Anterior cingulate cortex (tissue), 58 donors: ENCODE measurements around the gene NFXL1.
"Not testable (repeated sequence)": the region's sequence is repeated elsewhere in the genome, so short reads cannot be mapped to it uniquely, and the experiment has no call there.

Experiments
- DNase-seq, 58 donors: peaks; one replicate each; lab custom pipeline; 2025; lab: John Stamatoyannopoulos, UW

The NFXL1 gene

DNA sequence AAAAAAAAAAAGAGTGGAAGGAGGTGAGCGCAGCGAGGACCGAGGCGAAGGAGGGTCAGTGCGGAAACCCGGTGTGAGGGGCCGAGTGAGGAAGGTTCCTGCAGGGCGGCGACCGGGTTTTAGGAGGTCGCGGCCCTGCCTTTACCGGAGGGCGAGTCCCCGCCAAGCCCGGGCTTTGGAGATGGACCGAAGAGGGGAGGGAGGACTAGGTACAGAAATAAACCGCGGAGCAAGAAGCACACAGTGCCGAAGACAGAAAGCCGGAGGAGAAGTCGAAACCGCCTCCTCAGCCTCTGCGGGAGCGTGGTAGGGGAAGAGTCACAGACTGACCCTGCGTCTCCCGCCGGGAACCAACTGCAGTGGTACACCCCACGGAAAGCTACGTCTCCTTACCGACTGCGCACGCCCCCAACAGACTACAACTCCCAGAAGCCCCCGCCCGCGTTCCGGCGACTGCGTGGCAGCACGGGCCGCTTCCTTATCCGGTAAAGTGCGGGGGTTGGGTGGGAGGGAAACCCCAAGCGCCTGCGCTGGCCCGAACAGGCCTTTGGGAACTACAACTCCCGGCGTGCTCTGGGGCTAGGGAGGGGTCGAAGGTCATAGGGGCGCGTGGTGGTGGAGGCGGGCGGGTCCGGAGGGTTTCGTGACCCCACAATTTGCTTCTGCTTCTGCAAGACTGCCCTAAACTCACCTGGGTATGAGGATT lies at the start of gene NFXL1:
NFXL1 (minus strand) TSS at position 364 of the 706 bp plus-strand sequence. CDS start 380 bp downstream, outside the sequence.
- DNase-seq: peak; percentile 61 to 99 (median 96)

GRCh38 chr4:47954677-47955076 lies 40.3 kb upstream of the NFXL1 start:
- no peak for DNase-seq

DNA sequence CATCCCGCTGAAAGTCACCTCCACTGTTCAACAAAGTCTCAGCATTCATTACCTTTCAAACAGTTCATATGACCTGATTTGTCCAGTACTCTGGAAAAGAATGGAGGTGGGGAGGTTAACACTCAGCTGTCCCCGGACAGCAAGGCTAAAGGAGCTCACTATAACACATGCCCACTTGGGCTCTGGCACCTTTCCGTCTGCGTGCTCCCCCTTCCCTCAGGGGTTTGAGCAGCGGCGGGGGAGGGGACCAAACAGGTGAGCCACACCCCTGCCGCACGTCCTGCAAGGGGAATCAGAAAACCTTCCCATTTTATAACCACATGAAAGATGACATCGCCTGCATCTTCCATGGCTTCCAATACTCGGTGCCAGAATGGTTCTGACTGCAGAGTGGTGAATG lies 39.9 kb upstream of the NFXL1 start:
- DNase-seq: no peak

DNA sequence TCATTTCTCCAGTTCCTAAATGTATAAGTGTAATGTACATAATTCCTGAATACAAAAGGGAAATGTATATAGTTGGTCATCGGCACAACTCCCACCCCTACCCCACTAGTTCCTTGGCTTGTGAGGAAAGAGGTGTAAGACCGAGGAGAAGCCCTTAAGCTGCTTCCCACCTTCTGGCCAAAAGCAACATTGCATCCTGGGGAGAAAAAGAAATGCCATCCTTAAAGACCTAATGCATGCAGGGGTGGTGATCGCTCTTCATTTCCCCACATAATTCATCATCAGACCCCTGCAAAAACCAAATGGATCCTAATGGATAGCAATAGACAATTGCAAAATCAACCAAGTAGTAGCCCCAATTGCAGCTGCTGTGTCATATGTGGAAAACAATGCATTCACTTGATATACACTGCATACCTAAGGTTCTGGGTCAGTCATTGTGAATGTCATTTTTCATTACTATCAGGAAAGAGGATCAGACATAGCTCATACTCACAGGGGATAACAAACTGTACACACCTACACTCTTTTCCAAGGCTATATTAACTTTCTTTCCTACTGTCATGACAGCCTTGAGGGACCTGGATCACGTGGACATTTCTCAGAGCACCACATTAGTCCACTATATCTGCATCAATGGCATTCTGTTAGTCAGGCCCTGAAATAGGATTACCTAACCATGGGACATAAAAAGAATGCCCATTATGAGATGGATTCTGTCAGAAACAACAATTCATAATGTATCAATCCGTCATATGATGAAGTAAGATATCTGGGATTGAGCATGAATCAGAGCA lies 31.7 kb upstream of the NFXL1 start:
- DNase-seq: no peak

GRCh38 chr4:47942081-47942819 lies 27.9 kb upstream of the NFXL1 start:
- no peak for DNase-seq

DNA sequence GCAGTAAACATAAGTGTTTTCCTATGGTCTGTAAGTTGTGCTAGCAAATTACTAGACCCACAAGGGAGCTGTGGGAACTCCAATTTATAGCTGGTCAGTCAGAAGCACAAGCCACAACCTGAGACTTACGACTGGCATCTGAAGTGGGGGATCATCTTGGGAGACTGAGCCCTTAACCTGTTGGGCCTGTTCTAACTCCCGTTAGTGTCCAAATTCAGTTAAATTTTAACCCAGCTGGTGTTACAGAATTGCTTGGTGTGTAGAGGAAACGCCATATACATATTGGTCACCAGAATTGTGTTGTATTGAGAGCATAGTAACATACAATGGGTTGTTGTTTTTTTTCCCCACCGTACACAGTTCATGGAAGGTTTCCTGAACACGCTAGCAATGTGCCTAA lies 25.1 kb upstream of the NFXL1 start:
- DNase-seq: no peak

GRCh38 chr4:47936336-47936735 lies 22.0 kb upstream of the NFXL1 start:
- no peak for DNase-seq

GRCh38 chr4:47933840-47934239 lies 19.5 kb upstream of the NFXL1 start:
- DNase-seq: peak in 2 of 58 donors; percentile 5 to 15

DNA sequence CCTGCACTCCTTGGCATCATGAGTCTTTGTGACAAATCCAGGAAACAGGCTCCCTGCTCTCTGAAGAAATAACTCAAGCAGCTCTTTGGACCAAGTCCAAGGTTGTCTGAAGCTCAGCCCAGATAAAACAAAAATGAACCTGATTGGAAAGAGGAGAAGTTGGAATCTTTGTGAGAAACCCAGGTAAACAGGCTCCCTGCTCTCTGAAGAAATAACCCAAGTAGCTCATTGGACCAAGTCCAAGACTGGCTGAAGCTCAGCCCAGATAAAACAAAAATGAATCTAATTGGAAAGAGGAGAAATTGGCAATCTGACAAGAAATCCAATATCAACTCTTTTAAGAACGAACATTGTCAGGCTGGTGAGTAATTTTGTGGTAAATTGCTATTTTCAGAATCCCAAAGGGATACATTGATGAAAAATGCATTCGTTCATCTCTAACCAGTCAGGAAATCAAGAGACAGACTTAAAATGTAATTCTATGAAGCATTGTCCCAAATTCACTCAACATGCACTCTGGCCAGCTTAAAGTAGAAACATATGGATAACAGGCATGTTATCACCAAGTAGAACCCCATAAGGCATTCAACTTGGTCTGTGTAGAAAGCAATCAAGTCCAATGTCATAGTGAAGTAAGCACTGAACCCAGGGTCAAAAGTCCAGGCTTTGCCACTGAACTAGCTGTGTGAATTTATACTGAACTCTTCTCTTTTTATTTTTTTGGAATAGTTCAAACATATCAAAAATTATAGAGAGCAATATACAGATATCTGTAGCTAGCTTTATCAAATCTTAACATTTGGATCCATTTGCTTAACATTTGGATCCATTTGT lies 16.8 kb upstream of the NFXL1 start:
- no peak for DNase-seq

- no peak for DNase-seq
Measured at GRCh38 chr4:47929682-47930201, 15.4 kb upstream of the NFXL1 start.

DNA sequence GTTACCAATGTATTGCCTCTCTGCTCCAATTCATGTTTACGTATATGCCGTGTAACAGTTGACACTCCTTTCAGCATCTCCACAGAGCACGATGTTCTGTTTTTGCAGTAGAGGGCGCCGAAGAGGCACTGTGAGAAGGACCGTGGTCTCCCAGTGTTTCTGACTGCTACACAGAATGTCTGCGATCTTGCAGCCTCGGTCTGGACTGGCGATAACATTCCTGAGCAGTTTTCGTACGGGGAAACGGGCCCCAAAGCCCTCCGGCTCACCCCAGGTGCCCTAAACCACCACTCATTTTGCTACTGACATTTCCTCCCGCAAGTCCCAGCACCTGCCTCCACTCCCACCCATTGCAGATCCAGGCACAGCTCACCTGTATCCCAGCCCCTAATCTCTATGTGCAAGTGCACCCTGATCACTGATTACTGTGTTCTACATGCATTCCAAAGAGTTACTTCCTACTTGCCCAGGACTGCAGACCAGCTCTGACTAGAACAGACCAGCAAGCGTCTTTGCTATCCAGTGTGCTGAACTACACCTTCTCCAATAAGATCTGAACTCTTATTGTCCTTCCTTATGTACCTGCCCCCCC lies 12.4 kb upstream of the NFXL1 start:
- DNase-seq: peak in 50 of 58 donors; percentile 1 to 67 (median 12)

DNA sequence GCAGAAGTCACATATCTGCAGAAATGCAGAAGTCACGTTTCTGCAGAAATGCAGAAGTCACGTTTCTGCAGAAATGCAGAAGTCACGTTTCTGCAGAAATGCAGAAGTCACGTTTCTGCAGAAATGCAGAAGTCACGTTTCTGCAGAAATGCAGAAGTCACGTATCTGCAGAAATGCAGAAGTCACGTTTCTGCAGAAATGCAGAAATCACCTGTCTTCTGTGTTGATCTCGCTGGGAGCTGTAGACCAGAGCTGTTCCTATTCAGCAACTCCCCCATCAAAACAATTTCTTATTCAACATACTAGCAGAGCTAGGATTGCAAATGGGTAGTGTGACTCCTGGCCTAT lies 8.9 kb upstream of the NFXL1 start:
- DNase-seq: not testable (repeated sequence)

- not testable (repeated sequence) for DNase-seq
Measured at GRCh38 chr4:47922436-47923260, 8.3 kb upstream of the NFXL1 start.

DNA sequence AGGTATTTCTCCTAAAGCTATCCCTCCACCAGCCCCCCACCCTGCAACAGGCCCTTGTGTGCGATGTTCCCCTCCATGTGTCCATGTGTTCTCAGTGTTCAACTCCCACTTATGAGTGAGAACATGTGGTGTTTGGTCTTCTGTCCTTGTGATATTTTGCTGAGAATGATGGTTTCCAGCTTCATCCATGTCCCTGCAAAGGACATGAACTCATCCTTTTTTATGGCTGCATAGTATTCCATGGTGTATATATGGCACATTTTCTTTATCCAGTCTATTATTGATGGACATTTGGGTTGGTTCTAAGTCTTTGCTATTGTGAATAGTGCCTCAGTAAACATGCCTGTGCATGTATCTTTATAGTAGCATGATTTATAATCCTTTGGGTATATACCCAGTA lies 2.8 kb upstream of the NFXL1 start:
- DNase-seq: not testable (repeated sequence)

- no peak for DNase-seq
Measured at GRCh38 chr4:47915378-47915777, 995 bp upstream of the NFXL1 start.

DNA sequence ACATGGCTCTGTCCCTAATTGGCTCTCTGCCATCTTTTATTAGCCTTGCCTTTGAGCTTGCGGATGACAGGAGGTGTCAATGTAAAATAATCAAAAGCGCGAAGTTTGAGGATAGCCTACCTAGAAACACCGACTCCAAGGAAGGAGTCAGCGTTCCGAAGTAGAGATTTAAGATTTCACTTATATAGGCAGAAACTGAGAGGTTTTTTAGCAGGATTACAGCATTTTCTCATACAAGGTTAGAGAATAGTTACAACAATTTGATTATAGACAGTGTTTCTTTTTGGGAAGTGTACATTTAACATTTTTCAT lies 499 bp upstream of the NFXL1 start:
- no peak for DNase-seq

DNA sequence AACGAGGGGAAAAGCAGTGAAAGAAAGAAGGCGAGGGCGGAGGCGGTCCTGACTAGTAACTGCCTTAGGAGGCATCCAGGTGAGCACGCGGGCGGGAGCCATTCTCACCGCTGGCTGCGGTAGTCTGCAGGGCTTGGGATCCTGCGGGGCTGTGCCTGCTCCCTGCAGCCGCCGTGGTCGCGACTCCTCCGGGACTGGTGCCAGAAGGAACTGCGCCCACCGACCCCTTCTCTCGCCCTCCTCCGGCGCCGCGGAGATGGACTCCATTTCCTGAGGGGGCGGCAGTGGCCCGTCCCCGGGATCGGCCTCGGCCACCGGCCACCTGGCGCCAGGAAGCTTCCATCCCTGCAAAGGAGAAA lies 543 bp downstream of the NFXL1 start:
- peak in 39 of 58 donors; percentile 3 to 59 (median 35) for DNase-seq

GRCh38 chr4:47913330-47913729 lies 1.1 kb downstream of the NFXL1 start:
- no peak for DNase-seq

DNA sequence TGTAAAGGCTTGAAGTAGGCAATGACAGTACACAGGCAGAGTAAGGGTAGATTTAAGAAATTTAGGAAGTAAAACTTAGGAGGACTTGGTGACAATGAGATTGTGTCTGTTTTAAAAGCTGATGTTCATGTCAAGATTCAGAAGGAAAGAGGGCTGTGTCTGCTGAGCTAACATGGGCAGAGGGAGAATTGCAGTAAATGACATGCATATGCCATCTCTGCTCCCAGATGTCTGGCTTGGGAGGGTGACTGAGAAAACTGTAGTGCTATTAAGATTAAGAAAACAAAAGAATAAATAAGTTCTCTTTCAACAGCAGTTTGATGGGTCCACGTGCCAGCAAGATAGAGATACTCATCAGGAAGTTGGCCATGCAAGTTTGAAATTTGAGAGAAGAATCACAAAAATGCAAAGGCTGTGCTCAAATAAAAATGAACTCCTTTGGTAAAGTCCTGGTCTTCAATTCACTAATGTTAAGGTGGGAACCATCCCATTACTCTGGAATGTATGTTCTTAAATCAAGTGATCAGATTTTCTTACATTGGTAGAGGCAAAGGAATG lies 7.2 kb downstream of the NFXL1 start:
- no peak for DNase-seq
